GM18909 (cell line): Measurements from ENCODE around the gene CASK.
"Not testable (repeated sequence)": the region's sequence is repeated elsewhere in the genome, so short reads cannot be mapped to it uniquely, and the experiment has no call there.

Experiments used
- ATAC-seq: cut with Tn5 transposase; IDR thresholded peaks from one replicate; pipeline ENCODE4 v1.9.1; 2021; ENCODE audit warnings: mild to moderate bottlenecking; ENCODE audit not compliant: unreplicated experiment, poor library complexity

Gene CASK

DNA sequence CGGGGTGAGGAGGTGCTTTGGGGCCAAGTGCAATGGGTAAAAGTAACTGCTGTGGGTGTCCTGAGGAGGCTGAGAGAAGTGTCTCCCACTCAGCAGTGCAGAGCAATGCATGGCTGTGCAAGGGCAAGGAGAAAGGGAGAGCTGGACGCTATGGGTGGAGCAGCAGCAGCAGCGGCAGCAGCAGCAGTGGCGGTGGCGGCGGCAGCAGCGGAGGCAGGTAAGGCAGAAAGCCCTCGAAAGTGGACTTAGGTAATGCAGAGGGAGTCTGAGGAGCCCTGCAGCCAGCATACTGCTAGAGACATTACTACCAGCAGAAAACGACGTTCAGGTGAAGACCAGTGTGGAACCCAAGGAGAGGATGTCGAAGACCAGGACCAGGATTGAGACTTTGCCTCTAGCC is 394.1 kb downstream of the CASK start:
- no peak for ATAC-seq

DNA sequence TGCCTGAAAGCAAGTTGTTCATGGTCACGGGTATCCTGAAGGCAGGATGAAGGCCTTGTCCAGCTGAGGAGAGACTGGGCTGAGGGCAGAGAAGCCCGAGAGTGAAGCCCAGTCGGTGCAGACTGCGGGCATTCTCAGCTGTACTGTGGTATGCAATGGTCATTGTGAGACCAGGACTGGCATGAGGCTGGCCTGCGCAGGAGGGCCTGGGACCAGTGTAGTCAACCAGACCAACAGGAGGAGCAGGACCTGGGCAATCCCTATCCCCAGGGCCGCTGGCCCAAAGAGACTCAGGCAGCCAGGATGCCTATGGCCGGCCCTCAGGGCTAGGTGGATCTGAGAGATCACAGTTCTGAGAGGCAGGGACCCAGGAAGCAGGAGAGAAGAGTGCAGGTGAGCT is 394.6 kb downstream of the CASK start:
- no peak for ATAC-seq

DNA sequence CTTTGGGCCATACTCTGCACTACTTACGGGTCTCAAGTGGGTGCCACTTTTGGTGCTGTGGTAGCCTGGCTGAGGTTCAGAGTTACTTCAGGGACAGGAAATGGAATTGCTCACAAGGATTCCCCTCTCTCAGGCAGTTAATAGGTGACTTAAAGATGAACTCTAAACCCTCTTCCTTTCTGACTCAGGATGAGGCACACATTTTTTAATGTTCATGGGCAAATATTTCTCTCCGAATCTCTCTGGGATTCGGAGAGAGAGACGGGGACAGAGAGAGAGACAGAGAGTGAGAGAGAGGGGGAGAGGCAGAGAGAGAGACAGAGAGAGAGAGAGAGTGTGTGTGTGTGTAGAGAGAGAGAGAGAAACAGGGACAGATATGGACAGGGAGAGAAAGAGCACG is 396.4 kb downstream of the CASK start:
- ATAC-seq = no peak

DNA sequence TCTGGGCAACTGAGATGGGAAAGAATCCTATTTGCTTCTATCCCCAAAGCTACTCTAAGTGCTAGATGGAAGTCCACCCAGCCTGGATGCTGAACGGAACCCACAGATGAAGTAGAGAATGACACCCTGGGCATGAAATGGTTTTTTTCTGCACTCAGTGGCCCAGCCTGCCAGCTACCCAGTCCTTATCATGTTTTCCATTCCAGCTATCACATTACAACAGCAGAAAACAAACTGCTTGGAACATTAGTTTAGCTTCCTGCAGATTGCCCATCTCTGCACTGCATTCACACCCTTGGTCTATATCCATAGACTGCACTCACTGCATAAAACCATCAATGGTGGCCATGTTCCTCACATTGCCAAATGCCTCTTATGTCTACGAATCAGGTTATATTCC is 397.1 kb downstream of the CASK start:
- ATAC-seq = no peak

DNA sequence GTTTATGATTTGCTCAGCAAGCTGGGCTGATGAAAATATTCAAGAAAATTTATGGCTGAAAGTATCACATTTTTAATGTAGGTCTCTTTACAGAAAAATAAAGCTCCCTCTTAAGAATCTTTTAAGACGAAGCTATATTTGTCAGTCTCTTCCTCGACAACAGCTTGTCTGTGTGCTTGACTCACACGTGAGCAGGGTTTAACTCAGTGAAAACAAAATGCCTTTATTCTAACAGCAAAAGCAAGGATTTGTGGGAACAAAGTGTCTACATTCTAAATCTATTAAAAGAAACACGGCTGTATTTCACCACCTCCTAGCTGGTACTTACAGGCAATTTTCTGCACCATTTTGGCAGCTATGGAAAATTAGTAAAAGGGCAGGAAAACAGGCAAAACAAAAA is 400.7 kb downstream of the CASK start:
- no peak for ATAC-seq

DNA sequence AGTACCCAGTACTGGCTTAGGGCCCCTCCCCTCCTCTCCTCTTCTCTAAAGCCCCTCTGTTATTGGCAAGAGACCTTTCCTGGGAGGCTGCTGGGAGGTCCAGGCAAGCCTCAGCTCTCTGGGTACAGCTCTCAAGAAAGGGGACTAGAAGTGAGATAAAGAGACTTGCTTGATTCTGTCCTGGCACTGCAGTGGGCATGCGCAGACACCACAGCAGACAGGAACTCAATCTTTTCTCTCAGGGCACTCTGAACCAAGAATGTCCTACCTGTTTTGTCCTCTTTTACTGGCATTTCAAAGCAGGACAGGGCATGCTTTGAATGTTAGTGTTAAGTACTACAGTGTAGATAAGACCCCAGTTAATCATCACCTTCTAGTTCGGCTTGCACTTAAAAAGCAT is 401.3 kb downstream of the CASK start:
- no peak for ATAC-seq

DNA sequence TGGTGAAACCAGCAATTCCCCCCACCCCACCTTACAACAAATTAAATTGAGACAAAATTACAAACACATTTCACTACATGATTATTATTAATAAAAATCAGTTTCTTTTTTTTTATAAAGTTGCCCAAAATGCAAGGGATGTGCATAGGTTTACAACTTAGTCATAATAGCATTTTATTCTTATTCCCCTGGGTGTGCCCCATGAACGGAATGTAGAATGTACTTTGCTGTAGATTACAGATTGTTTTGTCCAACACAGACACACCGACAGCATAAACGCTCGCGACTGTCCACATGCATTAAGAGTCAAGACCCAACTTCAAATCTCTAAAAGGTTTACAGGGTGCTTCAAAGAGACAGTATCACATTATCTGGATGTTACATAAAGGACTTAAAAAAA is 403.9 kb downstream of the CASK start:
- ATAC-seq = no peak

DNA sequence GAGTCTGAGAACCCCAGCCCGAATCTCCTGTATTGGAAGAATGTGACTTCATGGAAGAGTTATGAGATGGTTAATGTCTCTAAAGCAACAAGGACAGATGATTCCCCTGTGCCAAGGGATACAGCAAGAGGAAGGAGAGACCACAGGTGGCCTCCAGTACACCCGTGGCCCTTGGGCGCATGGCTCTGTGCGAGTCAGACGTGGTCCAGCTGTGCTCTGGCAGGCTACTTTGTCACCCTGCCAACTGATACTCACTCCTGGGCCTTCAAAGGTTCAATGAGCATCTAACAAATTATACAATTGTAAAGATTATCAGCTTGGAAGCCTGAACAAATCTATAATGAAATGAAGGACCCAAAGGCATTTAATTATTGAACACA is 404.5 kb downstream of the CASK start:
- ATAC-seq = no peak

DNA sequence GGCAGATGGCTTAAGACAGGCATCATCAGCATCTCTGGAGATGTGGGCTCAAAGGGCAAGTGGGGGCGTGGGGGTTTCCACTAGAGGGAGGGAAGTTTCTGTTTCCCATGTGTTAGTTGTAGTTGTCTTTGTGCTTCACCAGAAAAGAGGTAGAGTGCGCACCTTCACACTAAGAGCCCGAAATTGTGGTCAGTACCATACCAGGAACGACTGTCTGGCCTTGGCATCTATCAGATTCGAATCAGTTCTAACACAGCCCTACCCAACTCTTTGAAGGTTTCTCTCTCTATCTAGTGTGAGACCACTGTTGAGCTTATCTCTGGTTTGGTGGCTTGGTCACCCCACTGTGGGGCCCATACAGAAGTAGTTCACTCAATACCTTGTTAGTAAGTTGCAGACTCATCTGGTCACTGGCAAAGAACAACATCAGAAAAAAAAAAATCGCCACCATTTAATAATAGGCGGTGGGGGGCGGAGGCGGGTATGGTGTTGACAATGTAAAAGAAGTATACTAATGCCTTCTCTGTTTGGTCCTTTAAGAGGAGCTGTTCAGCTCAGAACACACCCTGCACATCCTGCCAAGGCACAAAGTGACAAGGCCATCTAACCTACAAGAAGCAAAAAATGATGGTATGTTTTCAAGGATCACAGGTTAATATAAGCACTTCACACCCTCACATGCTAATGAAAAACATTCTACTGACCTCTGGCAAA is 405.1 kb downstream of the CASK start:
- no peak for ATAC-seq

DNA sequence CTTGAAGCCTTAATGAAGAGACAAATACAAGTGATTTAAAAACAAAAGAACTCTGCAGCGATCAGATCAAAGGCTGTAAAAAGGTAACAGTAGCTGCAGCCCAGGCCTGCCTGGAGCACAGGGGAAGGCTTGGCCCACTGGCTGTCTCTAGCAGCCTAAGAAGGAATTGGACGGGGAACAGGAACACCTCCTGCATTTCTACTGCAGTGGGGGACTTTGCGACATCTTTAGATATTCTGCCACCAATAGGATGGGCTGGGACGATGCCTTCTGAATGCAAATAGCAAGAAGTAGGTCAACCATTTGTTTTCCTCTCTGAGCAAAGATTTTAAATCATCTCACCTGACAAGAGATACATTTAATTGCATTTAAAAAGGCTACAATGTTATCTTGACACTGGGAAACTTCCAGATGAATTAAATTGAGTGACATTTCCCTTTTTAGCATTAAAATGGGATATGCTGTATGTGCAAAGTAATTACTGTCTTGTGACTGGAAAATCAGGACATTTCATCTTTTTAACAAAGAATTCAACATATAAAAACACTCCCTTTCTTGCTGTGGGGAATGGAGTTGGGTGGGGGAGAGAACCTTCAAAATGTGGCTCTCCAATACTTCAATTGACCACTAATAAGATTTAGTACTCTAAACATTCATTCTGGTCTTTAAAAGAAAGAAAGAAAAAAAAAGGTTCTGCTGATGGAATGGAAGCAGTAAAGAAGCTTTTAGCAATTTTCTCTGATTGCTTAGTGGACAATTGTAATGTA is 406.2 kb downstream of the CASK start:
- no peak for ATAC-seq

DNA sequence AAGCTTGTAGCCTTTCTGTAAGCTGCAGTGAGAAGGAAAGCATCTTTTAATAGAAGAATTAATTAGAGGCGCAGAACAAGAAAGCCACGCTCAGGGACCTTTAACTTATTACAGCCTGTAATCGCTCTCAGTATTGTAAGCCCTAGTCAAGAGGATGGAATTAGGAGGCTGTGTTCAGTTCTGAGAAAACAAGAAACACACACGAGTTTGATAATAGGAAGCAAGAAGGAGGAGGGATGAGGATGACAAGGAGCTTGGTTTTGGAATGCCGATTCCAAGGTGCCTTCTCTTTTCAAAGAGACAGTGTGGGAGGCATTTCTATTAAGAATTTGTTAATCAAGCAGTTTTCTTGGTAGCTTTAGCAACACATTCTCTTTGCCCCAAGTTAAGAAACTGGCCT is 406.9 kb downstream of the CASK start:
- ATAC-seq = no peak

DNA sequence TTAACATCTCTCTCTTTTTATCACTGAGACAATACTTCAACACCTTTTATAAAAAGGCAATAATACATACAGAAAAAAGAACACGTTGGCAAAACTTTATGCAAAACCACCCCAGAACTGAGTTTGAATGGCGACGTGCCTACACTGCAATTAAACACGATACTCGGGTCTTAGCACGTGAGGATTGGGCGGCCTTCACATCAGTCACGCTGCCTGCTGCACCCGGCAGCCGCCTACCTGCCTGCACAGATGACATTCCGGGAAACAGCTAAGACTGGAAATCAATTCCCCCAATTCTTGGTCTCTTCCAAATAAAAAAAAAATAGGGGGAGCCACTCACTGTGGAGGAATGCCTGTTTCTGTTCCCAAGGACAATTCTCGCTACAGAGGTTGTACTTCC is 408.0 kb downstream of the CASK start:
- no peak for ATAC-seq

DNA sequence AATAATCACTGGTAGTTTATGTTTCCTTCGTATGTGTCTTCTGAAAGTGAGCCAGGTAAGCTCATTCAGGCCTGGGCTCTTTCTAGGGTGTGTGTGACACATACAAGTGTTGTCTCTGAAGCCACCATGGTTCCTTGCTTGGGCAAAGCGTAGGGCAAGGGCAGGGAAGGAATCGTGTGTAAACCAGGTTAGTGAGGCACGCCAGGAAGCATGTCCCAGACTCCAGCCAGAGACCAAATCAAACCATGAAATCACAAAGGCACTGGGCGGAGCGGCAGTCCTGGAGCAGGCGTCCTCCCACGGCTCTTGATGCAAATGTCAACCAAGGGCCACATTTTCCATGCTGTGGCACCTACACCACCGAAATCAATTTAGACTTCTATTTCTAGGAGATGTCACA is 409.2 kb downstream of the CASK start:
- ATAC-seq = no peak

DNA sequence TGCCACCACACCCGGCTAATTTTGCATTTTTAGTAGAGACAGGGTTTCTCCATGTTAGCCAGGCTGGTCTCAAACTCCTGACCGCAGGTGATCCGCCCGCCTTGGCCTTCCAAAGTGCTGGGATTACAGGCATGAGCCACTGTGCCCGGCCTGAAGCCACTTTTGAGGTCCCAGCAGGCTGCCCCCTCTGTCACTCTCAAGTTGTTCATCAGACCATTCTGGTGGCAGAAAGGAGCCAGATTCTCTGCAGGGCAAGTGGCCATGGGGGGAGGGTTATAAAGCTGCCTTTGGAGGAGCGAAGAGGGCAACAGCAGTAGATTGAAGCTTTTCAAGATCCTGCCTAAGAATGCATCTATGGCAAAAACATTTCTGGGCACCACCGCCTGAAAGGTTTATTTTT is 410.5 kb downstream of the CASK start:
- ATAC-seq = not testable (repeated sequence)

DNA sequence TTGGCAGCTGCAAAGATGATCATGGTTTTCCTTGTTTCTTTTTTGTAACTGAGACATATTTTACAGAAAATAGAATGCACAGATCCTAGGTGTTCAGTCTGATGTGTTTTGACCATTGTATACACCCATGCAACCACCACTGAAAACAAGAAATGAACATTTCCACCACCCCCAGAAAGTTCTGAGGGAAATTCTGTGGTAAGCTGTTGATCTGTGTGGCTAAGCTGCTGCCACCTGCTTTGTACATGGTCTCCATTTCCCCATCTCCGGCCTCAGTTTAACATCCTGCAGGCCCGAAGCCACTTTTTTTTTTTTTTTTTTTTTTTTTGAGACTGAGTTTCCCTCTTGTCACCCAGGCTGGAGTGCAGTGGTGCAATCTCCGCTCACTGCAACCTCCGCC is 411.0 kb downstream of the CASK start:
- peak; percentile 97 for ATAC-seq

DNA sequence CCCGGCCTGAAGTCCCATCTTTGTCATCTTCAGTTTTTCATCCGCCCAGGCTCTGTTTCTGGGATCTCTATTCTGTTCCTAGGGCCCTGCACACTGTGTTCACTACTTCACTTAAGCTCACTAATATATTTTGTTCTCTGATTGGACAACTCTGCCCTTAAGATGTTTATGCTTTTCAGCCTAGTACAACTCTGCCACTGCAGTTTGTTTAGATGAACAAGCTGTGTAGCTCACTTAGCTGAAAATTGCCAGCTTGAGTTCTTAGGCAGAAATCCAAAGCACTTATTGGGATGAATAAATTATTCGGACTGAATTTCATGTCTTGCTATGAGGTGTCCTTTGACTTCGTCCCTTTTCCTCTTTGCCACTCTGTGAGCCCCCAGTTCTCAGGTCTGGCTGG is 415.4 kb downstream of the CASK start:
- ATAC-seq = no peak

DNA sequence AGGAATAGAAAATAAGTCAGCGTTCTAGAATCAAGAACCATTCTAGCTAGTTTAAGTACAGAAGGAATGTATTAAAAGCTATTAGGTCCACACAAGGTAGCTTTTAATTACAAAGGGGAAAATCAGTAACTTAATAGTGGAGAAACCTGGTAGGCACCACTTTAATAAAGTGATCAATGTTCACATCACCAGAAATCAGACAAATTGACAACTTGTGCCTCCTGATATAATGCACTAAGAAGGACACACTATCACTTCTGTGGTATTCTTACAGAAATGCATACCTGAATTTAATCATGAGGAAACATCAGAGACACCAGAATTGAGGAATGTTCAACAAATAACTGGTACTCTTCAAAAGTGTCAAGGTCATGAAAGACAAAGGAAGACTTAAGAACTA is 421.4 kb downstream of the CASK start:
- no peak for ATAC-seq

DNA sequence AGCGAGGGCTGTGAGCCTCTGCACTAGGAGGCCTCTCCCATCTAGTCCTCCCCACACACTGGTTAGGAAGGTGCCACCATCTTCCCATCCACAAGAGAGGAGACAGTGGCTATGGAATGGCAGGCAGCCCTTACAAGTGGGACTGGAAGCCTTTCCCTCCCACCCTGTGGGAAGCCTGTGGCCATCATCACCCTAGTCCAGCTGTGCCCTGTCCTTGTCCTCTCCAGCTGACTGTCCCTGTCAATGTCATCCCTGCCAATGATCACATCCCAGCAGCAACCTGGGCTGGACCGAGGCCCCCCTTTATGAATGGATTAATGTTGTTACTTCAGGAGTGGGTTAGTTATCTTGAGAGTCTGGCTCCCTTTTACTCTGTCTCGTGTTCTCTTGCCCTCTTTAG is 423.4 kb downstream of the CASK start:
- no peak for ATAC-seq

DNA sequence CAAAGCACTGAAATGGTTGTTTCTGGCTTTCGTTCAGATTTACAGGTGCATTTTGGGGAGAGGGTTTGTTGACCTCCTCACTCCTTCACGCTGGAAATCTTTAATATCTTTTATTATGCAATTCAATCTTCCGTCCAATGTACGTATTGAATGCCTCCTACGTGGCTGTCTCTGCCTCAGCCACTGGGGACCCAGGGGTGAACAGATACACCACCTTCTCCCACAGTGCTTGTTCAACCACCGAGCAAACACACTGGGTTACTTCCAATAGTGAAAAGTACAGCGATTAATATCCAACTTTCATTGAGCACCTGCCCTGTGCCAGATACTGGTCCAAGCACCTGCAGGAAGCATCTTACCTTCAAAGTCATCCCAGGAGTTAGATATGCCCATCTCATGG is 424.2 kb downstream of the CASK start:
- ATAC-seq = no peak

DNA sequence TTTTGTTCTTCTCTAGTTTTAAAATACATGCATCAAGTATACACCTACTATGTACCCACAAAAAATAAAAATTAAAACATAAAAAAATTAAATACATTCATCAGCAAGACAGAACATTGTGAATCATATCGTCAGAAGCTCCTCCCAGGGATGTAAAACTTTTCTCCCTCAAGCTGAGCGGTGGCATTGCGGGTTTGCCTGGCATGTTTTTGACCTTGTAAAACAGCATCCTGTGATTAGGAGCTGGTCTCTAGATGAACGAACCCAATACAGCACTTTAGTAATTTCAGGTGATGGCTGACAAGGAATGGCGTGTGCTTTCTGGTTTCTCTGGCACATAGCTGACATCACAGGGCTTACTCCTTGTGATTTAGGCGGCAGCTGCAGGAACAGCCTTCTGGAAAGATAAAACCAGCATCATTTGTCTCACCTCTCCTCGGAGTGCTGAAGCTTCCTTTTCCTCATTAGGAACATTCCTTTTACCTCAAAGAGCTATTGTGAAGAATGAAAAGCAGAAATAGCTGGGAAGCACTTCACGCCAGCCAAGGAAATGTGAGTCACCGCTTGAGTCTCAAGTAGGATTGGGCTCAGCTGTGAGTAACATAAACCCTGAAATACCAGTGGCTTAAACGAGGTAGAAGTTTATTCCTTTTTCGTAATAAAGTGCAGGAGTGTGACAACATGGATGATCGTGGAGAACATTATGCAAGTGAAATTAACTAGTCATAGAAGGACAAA is 431.9 kb downstream of the CASK start:
- ATAC-seq = no peak

DNA sequence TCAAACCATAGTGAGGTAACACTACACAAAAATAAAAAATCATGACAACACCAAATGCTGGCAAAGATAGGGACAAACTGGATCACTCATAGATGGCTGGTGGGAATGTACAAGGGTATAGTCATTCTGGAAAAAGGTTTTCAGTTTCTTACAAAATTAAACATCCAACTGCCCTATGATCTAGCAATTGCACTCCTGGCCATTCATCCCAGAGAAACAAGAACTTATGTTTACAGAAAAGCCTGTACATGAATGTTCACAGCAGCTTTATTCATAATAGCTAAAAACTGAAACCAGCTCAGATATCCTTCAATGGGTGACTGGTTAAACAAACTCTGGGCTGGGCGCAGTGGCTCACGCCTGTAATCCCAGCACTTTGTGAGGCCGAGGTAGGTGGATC is 432.9 kb downstream of the CASK start:
- ATAC-seq = no peak
